Fibroblast of skin of right biceps (primary cell): ENCODE results near the gene GAS7.
"Not testable (repeated sequence)": the region's sequence is repeated elsewhere in the genome, so short reads cannot be mapped to it uniquely, and the experiment has no call there.

Source experiments
- DNase-seq: peaks from one replicate; pipeline ENCODE4 v3.0.0-alpha.2; 2013

GAS7 gene

GRCh38 chr17:10069301-10069700 lies 129.1 kb downstream of the GAS7 start:
- no peak for DNase-seq

GRCh38 chr17:10067446-10068143 lies 130.8 kb downstream of the GAS7 start:
- no peak for DNase-seq

GRCh38 chr17:10064536-10064935 lies 133.9 kb downstream of the GAS7 start:
- DNase-seq = no peak

- peak; percentile 65 for DNase-seq
Measured at GRCh38 chr17:10063730-10064241, 134.6 kb downstream of the GAS7 start.

- no peak for DNase-seq
Measured at GRCh38 chr17:10062691-10063385, 135.6 kb downstream of the GAS7 start.

GRCh38 chr17:10061111-10061845 lies 137.1 kb downstream of the GAS7 start:
- DNase-seq = peak; percentile 87

- no peak for DNase-seq
Measured at GRCh38 chr17:10060526-10060925, 137.9 kb downstream of the GAS7 start.

- peak; percentile 48 for DNase-seq
Measured at GRCh38 chr17:10059684-10060211, 138.7 kb downstream of the GAS7 start.

GRCh38 chr17:10058921-10059683 lies 139.3 kb downstream of the GAS7 start:
- no peak for DNase-seq

GRCh38 chr17:10057466-10057865 lies 140.9 kb downstream of the GAS7 start:
- not testable (repeated sequence) for DNase-seq

GRCh38 chr17:10055262-10055975 lies 143.0 kb downstream of the GAS7 start:
- no peak for DNase-seq

- DNase-seq = no peak
Measured at GRCh38 chr17:10053782-10054540, 144.4 kb downstream of the GAS7 start.

GRCh38 chr17:10052106-10052813 lies 146.1 kb downstream of the GAS7 start:
- no peak for DNase-seq

- DNase-seq = peak; percentile 66
Measured at GRCh38 chr17:10051112-10051511, 147.3 kb downstream of the GAS7 start.

- DNase-seq = peak; percentile 43
Measured at GRCh38 chr17:10050597-10051101, 147.8 kb downstream of the GAS7 start.

- DNase-seq = no peak
Measured at GRCh38 chr17:10048629-10049350, 149.6 kb downstream of the GAS7 start.

- no peak for DNase-seq
Measured at GRCh38 chr17:10046786-10047785, 151.3 kb downstream of the GAS7 start.
